OCI-LY7 (cell line): Measurements from ENCODE around the gene CUBN. TPM values are rescaled to one million over a fixed set of nuclear protein-coding genes. Genes with fewer than 3 reads are reported as not detected.

ENCODE experiments used
- BruUV-seq: library from RNA; stranded (reverse); fragments of 400-500 nt; replicated peaks from 2 replicates; lab custom pipeline; 2021; lab: Mats Ljungman, UMichigan
- CTCF ChIA-PET: fragments of 300-600 bp; sonication (Branson Sonifier 250); formaldehyde crosslinking; loops from one replicate; lab custom pipeline; 2022; ENCODE audit warnings: antibody characterized with exemption; ENCODE audit not compliant: unreplicated experiment; lab: Charles Lee
- POLR2A ChIA-PET: fragments of 300-600 bp; sonication (Branson Sonifier 250); formaldehyde crosslinking; loops from one replicate; lab custom pipeline; 2022; ENCODE audit warnings: antibody characterized with exemption; lab: Charles Lee
- DNase-seq: peaks from one replicate; pipeline ENCODE4 v3.0.0-alpha.2; 2015; ENCODE audit warnings: low spot score
- H2AFZ ChIP-seq: fragments of 200-600 bp; sonication (generic), shearing (Covaris generic); 2 replicates; pipeline ENCODE4 v1.6.1; 2014; ENCODE audit warnings: mild to moderate bottlenecking, antibody characterized with exemption, low read length, moderate library complexity
- H3K27ac ChIP-seq: fragments of 200-600 bp; sonication (generic); 2 replicates; pipeline ENCODE4 v1.5.1; 2014; ENCODE audit warnings: mixed run types, low read depth, mild to moderate bottlenecking, moderate library complexity, low read length, inconsistent platforms; ENCODE audit not compliant: poor library complexity, severe bottlenecking
- H3K36me3 ChIP-seq: fragments of 200-600 bp; sonication (generic); 2 replicates; pipeline ENCODE4 v1.6.1; 2014; ENCODE audit warnings: mild to moderate bottlenecking, antibody characterized with exemption, low read length, moderate library complexity, mixed read lengths; ENCODE audit not compliant: insufficient read depth
- H3K4me1 ChIP-seq: fragments of 200-600 bp; sonication (generic); 2 replicates; pipeline ENCODE4 v1.5.1; 2014; ENCODE audit warnings: mild to moderate bottlenecking, low read length; ENCODE audit not compliant: insufficient read depth, poor library complexity, severe bottlenecking
- H3K4me2 ChIP-seq: fragments of 200-600 bp; sonication (generic); 2 replicates; pipeline ENCODE4 v1.6.1; 2014; ENCODE audit warnings: mild to moderate bottlenecking, low read length
- H3K4me3 ChIP-seq: fragments of 200-600 bp; sonication (generic); 2 replicates; pipeline ENCODE4 v1.5.1; 2014; ENCODE audit warnings: mild to moderate bottlenecking, low read depth, low read length; ENCODE audit not compliant: poor library complexity, severe bottlenecking
- H3K79me2 ChIP-seq: fragments of 200-600 bp; sonication (generic); 2 replicates; pipeline ENCODE4 v1.6.1; 2016; ENCODE audit warnings: low read depth, mild to moderate bottlenecking, low read length, moderate library complexity, mixed read lengths; ENCODE audit not compliant: insufficient read depth
- H3K9me2 ChIP-seq: fragments of 200-600 bp; sonication (generic); 2 replicates; pipeline ENCODE4 v1.6.1; 2016; ENCODE audit warnings: mild to moderate bottlenecking, low read length, mixed read lengths; ENCODE audit not compliant: insufficient read depth
- H3K9me3 ChIP-seq: fragments of 200-600 bp; sonication (generic); 2 replicates; pipeline ENCODE4 v1.6.1; 2014; ENCODE audit warnings: mild to moderate bottlenecking, mixed run types, low read length, mixed read lengths
- H4K20me1 ChIP-seq: fragments of 200-600 bp; sonication (generic); 2 replicates; pipeline ENCODE4 v1.6.1; 2014; ENCODE audit warnings: mild to moderate bottlenecking, antibody characterized with exemption, low read length, moderate library complexity, mixed read lengths; ENCODE audit not compliant: insufficient read depth
- EZH2phosphoT487 ChIP-seq: fragments of 200-600 bp; sonication (generic); IDR thresholded peaks from 2 replicates; pipeline ENCODE4 v1.6.1; 2018; ENCODE audit warnings: low read depth, borderline replicate concordance, mild to moderate bottlenecking, mixed run types, antibody characterized with exemption, low read length, moderate library complexity, mixed read lengths
- intact Hi-C: fragments of 100-400 bp; cut with micrococcal nuclease; formaldehyde crosslinking; loops from one replicate; pipeline ENCODE4 v1.10.0; 2022; ENCODE audit not compliant: unreplicated experiment
- total RNA-seq, 2 experiments: library from RNA; depleted of rRNA in 1 of 2; stranded (reverse); fragments of >200 nt in 1 of 2; shearing (Covaris generic) in 1 of 2; gene quantifications; 2 replicates each; pipeline ENCODE4 v1.2.3, GENCODE V29; 2014 to 2022
- TF ChIP-seq, protein P1 (sequence below): fragments of 200-600 bp; sonication (generic); conservative IDR thresholded peaks from 2 replicates; pipeline ENCODE4 v1.5.1; 2014; ENCODE audit warnings: mild to moderate bottlenecking, antibody characterized with exemption, low read length, moderate library complexity, mixed read lengths

CUBN gene
- total RNA-seq, 2 experiments from 2014 or later, result 0.13 to 0.25 TPM

DNA sequence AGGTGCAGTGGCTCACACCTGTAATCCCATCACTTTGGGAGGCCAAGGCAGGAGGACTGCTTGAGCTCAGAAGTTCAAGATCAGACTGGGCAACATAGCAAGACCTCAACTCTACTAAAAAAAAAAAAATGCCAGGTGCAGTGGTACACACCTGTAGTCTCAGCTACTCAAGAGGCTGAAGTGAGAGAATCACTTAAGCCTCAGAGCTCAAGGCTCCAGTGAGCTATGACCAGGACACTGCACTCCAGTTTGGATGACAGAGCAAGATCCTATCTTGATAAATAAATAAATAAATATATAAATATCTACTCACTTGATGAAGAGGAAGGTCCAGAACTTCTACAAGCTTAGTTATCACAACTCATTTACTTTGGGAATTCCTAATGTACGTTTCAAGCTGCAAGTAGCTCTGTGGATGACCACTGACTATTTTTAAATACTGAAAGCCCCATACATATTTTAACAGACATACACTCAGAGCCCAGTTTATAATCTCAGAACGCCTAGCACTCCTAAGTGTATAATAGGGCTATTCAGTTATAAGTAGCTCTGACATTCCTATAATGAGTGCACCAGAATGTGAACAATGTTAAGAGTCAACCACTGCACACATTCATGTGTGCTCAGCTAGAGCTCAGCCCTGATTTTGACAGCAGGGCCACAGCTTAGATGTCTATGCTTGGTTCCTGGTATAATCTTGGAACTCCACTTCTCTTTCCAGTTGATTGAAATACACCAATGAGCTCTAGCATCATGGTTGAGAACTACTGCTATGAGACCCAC, 119.1 kb downstream of the CUBN start:
- Histone ChIP-seq H3K9me3 (no peaks in the 10 kb centered on the region), H3K36me3 (no peaks in the 10 kb centered on the region), H4K20me1 (no peaks in the 10 kb centered on the region), H2AFZ (no peak overlapping the region), H3K4me3 (no peak overlapping the region), H3K4me1 (no peaks in the 10 kb centered on the region), H3K9me2 (no peaks in the 10 kb centered on the region), H3K79me2 (no peaks in the 10 kb centered on the region), H3K27ac (no peak overlapping the region), H3K4me2 (no peak overlapping the region)
- no peak for TF ChIP-seq EZH2phosphoT487
- TF ChIP-seq, protein P1, sequence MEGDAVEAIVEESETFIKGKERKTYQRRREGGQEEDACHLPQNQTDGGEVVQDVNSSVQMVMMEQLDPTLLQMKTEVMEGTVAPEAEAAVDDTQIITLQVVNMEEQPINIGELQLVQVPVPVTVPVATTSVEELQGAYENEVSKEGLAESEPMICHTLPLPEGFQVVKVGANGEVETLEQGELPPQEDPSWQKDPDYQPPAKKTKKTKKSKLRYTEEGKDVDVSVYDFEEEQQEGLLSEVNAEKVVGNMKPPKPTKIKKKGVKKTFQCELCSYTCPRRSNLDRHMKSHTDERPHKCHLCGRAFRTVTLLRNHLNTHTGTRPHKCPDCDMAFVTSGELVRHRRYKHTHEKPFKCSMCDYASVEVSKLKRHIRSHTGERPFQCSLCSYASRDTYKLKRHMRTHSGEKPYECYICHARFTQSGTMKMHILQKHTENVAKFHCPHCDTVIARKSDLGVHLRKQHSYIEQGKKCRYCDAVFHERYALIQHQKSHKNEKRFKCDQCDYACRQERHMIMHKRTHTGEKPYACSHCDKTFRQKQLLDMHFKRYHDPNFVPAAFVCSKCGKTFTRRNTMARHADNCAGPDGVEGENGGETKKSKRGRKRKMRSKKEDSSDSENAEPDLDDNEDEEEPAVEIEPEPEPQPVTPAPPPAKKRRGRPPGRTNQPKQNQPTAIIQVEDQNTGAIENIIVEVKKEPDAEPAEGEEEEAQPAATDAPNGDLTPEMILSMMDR, result no peak
- ChIA-PET POLR2A (no interaction called here), CTCF (no interaction called here)
- intact Hi-C loops, result no loop called here
- DNase-seq, result no peak
- no TSS peak for BruUV-seq

DNA sequence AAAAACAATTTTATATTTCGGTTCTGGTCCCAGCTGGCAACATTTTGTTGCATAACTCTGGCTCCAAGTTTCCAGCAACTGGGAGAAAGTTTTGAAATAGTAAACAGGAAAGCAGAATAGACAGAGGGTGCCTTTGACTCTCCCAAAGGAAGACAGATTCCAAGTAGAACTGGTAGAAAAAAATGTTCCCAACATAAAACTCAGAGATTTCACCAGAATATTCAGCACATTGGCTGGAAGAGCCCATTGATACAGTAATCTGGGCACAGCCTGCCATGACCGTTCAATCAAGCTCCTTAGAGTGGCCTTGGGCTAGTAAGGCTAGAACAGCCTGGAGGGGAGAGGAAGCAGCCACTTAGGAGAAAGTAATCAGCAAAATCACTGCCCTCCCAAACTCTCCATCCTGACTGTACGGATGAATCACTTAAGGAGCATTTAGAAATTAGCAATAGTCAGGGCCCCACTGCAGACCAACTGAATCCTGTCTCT, 120.4 kb downstream of the CUBN start:
- Histone ChIP-seq H2AFZ (no peak overlapping the region), H3K4me1 (no peaks in the 10 kb centered on the region), H3K9me2 (no peaks in the 10 kb centered on the region), H3K27ac (no peak overlapping the region), H3K4me3 (no peak overlapping the region), H3K4me2 (no peak overlapping the region), H3K36me3 (no peaks in the 10 kb centered on the region), H4K20me1 (no peaks in the 10 kb centered on the region), H3K9me3 (no peaks in the 10 kb centered on the region), H3K79me2 (no peaks in the 10 kb centered on the region)
- intact Hi-C loops, result no loop called here
- DNase-seq, result no peak
- TF ChIP-seq, protein P1, result no peak
- TF ChIP-seq EZH2phosphoT487, result no peak
- ChIA-PET CTCF (no interaction called here), POLR2A (no interaction called here)
- BruUV-seq, result no TSS peak

DNA sequence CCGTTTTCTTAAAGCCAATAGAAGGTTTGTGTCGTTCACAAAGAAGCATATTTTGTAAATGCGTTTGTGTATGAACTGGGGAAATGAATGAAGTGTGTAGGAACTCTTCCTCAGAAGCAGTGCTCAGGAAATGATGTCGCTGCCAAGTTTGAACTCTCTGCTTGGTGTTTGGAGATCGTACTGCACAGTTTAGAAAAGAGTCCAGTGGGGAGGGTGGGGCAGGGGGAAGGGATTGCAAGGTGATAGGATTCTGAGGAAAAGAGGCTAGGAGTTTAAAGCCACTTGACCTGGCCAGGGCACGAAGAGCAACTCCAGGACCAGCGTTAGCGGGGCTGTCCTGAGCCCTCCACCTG, 122.2 kb downstream of the CUBN start:
- ChIA-PET POLR2A (interaction anchor here (0.6 kb wide), 1 partner anchor 272 kb away, joined by 3 read pairs; no protein-coding TSS in a partner anchor), CTCF (no interaction called here)
- BruUV-seq, result no TSS peak
- H4K20me1 ChIP-seq, result no peaks in the 10 kb centered on the region
- DNase-seq, result no peak
- no peaks in the 10 kb centered on the region for H3K9me3 ChIP-seq
- H3K4me2 ChIP-seq, result no peak overlapping the region
- intact Hi-C loops, result no loop called here
- H3K36me3 ChIP-seq, result no peaks in the 10 kb centered on the region
- H3K4me3 ChIP-seq, result no peak overlapping the region
- H3K79me2 ChIP-seq, result no peaks in the 10 kb centered on the region
- no peak overlapping the region for H3K27ac ChIP-seq
- no peak for TF ChIP-seq EZH2phosphoT487
- TF ChIP-seq, protein P1, result no peak
- H3K4me1 ChIP-seq, result no peaks in the 10 kb centered on the region
- H2AFZ ChIP-seq, result no peak overlapping the region
- no peaks in the 10 kb centered on the region; the same call in 1 of the 2 replicates for H3K9me2 ChIP-seq
